ENCODE data around the gene RGL1.
A peak's percentile ranks its signal among the peaks of the same experiment; 100 is the strongest.
"Not testable (repeated sequence)": the region's sequence is repeated elsewhere in the genome, so short reads cannot be mapped to it uniquely, and the experiment has no call there.

RGL1 gene

DNA sequence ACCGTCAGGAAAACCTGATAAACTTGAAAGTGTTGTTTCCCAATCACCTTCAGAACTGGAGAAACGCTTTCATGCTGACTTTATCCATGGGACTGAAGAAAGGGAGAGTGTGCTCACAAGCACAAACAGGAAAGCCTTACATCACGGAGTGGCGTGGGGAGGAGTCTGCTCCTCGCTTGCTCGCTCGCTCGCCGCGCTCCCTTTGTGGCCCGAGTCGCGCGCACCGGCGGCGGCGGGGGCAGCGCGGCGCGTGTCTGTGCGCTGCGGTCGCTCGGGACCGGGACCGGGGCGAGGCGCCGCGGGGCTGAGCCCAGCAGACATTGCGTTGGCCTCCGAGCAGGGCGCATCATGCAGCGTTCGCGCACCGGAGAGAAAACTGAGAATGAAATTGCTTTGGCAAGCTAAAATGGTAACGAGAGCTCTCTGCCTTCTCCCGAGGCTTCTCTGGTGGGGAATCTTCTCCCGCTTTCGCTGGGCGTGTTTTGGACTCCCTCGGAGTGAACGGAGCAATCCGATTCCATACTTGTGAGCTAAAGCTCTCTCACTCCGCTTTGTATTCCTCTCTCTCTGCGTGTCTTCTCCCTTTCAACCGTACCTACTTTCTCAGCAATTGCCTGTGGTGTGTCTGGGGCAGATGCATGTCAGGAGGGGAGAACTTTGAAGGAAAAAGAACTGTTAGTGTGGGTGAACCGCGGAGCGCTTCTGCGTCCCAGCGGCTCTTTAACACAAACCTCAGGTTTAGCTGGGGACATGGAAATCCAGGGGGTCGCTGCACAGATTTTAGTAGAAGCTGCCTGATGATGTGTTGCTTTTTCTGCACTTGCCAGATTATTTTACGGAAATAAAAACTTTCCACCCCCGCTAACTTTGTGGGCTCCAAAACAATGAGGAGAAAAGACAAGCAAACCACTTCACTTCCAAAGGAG is at the start of gene RGL1:
Gene RGL1 (plus strand): TSS at position 205 of the 926 bp plus-strand sequence. CDS start 178 bp downstream, at position 383.
- no peaks in the 10 kb centered on the region for H3K27me3 ChIP-seq
- peak within 1 kb of the TSS; percentile 86 for H3K9ac ChIP-seq
- peak within 1 kb of the TSS; percentile 91 for H3K4me2 ChIP-seq
- peak within 1 kb of the TSS; percentile 83 for H3K27ac ChIP-seq
- H3K4me1 ChIP-seq, result peaks cover 49% of the 10 kb centered on the region
- peaks cover 27% of the 10 kb centered on the region for H3K36me3 ChIP-seq
- H3K4me3 ChIP-seq, result peak within 1 kb of the TSS; percentile 75
- peaks cover 7% of the 10 kb centered on the region; the same call in 1 of the 2 replicates for H4K20me1 ChIP-seq
- H3K9me3 ChIP-seq, result peaks cover 23% of the 10 kb centered on the region
- no peak for TF ChIP-seq Cebpa-rat (IDR thresholded peaks at IDR 0.05)

DNA sequence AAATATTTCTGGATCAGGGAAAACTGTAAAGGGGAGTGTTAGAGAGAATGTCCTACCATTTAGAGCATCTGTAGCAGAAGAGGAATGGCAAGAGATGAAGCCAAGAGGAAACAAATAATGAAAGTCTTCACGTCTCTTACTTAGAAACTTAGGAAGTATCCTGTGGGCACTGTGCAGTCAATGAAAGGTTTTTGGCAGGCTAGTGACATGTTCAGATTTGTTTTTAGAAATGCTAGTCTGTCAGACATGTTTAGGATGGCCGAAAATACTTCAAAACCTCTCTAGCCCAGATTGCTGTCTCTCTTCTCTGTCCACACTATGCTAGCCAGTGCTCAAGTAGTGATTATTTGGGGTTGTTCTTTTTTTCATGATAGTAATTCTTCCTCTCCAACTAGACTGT is 48.6 kb upstream of the RGL1 start:
- H3K36me3 ChIP-seq, result no peaks in the 10 kb centered on the region
- no peak overlapping the region for H3K9ac ChIP-seq
- no peaks in the 10 kb centered on the region for H3K27me3 ChIP-seq
- H3K4me1 ChIP-seq, result no peaks in the 10 kb centered on the region
- H3K4me3 ChIP-seq, result no peak overlapping the region
- no peak for TF ChIP-seq Cebpa-rat (IDR thresholded peaks at IDR 0.05)
- H4K20me1 ChIP-seq, result no peaks in the 10 kb centered on the region
- H3K27ac ChIP-seq, result no peak overlapping the region
- H3K9me3 ChIP-seq, result peaks cover 27% of the 10 kb centered on the region
- H3K4me2 ChIP-seq, result no peak overlapping the region

DNA sequence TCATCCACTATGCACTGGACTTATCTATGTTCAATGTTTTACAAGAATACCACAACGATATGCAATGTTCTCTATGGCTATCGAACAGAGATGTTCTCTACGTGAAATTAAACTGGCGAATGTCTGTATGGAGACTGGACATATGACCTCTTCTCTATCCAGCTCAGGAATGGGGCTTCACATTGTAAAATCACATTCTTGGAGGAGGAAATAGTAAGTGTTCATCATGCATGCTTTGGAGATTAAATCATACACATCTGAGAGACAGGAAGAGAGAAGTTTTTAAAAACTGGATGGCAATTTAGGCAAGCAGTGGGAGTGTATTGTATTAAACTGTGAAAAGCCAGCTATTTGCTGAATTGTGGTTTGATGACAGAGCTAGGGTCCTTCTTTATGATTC is 47.9 kb upstream of the RGL1 start:
- H3K4me2 ChIP-seq, result no peak overlapping the region
- H4K20me1 ChIP-seq, result no peaks in the 10 kb centered on the region
- H3K9me3 ChIP-seq, result peaks cover 24% of the 10 kb centered on the region; the same call in 1 of the 2 replicates
- H3K27ac ChIP-seq, result no peak overlapping the region
- H3K36me3 ChIP-seq, result no peaks in the 10 kb centered on the region
- no peak overlapping the region for H3K9ac ChIP-seq
- no peaks in the 10 kb centered on the region for H3K27me3 ChIP-seq
- no peak overlapping the region for H3K4me3 ChIP-seq
- H3K4me1 ChIP-seq, result no peaks in the 10 kb centered on the region
- no peak for TF ChIP-seq Cebpa-rat (IDR thresholded peaks at IDR 0.05)

DNA sequence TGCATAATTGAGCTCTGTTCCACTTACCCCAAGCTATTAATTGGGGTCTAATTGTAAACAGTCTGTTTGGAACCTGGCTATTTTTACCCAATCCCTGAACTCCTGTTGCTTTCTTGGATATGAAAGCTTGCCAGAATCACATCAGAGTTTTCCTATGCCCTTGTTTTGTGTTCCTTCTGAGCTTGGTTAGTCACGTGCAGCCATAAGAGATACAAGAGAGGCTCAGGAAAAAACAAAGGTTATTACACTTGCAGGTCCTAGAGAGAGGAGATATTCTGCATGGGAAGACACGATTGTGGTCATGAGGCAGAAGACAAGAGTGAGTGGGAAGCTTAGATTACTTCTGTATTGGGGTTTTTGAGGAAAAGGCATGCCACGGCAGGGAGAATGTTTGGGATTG is 46.0 kb upstream of the RGL1 start:
- TF ChIP-seq Cebpa-rat (IDR thresholded peaks at IDR 0.05), result no peak
- peaks cover 4% of the 10 kb centered on the region; the same call in 1 of the 2 replicates for H3K36me3 ChIP-seq
- H3K4me2 ChIP-seq, result no peak overlapping the region
- no peak overlapping the region for H3K4me3 ChIP-seq
- no peaks in the 10 kb centered on the region for H3K27me3 ChIP-seq
- no peaks in the 10 kb centered on the region for H4K20me1 ChIP-seq
- no peak overlapping the region for H3K9ac ChIP-seq
- no peaks in the 10 kb centered on the region for H3K4me1 ChIP-seq
- peaks cover 32% of the 10 kb centered on the region for H3K9me3 ChIP-seq
- no peak overlapping the region for H3K27ac ChIP-seq

DNA sequence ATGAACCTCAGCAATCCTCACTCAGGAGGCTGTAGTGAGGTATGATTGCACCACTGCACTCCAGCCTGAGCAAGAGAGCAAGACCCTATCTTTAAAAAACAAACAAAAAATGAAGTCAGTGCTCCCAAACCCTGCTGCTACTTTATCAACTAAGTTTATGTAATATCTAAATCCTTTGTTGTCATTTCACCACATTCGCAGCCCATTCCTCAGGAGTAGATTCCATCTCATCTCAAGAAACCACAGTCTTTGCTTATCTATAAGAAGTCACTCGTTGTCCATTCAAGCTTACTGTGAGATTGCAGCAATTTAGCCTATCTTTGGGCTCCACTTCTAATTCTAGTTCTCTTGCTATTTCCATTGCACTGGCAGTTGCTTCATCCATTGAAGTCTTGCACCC is 44.3 kb upstream of the RGL1 start:
- no peak for TF ChIP-seq Cebpa-rat (IDR thresholded peaks at IDR 0.05)
- H3K9me3 ChIP-seq, result peaks cover 47% of the 10 kb centered on the region
- H3K9ac ChIP-seq, result no peak overlapping the region

DNA sequence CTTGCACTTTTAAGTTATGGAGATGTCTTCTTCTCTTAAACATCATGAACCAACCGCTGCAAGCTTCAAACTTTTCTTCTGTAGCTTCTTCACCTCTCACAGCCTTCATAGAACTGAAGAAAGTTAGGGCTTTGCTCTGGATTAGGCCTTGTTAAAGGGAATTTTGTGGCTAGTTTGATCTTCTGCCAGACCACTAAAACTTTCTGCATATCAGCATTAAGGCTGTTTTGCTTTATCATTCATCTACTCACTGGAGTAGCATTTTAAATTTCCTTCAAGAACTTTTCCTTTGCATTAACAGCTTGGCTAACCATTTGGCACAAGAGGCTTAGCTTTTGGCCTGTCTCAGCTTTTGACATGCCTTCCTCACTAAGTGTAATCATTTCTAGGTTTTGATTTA is 43.0 kb upstream of the RGL1 start:
- Histone ChIP-seq H3K27ac (no peak overlapping the region), H3K9ac (no peak overlapping the region), H3K4me2 (no peak overlapping the region), H3K36me3 (peaks cover 15% of the 10 kb centered on the region; the same call in 1 of the 2 replicates), H3K4me1 (no peaks in the 10 kb centered on the region), H3K27me3 (no peaks in the 10 kb centered on the region), H3K9me3 (peaks cover 47% of the 10 kb centered on the region), H4K20me1 (no peaks in the 10 kb centered on the region), H3K4me3 (no peak overlapping the region)
- no peak for TF ChIP-seq Cebpa-rat (IDR thresholded peaks at IDR 0.05)

More for the DNA sequence above, 44.3 kb upstream of the RGL1 start:
- no peak overlapping the region for H3K4me2 ChIP-seq
- no peaks in the 10 kb centered on the region for H3K27me3 ChIP-seq
- H3K36me3 ChIP-seq, result peaks cover 15% of the 10 kb centered on the region; the same call in 1 of the 2 replicates
- H4K20me1 ChIP-seq, result no peaks in the 10 kb centered on the region
- no peaks in the 10 kb centered on the region for H3K4me1 ChIP-seq
- H3K27ac ChIP-seq, result no peak overlapping the region
- no peak overlapping the region for H3K4me3 ChIP-seq

DNA sequence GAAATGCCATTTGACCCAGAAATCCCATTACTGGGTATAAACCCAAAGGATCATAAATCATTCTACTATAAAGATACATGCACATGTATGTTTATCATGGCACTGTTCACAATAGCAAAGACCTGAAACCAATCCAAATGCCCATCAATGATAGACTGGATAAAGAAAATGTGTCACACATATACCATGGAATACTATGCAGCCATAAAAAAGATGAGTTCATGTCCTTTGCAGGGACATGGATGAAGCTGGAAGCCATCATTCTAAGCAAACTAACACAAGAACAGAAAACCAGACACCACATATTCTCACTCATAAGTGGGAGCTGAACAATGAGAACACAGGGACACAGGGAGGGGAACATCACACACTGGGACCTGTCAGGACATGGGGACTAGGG is 42.1 kb upstream of the RGL1 start:
- not testable (repeated sequence) for H3K4me2 ChIP-seq, H3K27ac ChIP-seq, H3K4me1 ChIP-seq, H4K20me1 ChIP-seq, H3K9ac ChIP-seq, H3K4me3 ChIP-seq, H3K27me3 ChIP-seq
- Histone ChIP-seq H3K36me3 (peaks cover 15% of the 10 kb centered on the region; the same call in 1 of the 2 replicates), H3K9me3 (peaks cover 47% of the 10 kb centered on the region)

DNA sequence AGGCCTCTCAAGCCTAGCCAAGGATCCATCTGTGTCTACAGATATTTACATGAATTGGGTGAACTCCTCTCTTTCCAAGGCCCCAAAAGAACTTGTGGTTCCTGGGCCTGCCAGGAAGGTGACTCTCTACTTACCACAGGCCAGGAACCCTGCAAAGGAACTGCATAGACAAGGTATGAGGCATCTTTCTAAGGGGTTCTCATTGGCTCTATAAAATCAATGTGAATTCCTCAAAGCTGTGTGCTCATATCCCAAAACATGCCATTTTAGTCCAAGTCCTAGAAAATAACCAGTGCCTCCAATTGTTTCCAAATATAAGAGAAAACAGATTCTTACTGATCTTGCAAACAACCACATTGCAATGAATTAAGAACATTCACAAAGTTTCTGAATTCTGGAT is 39.9 kb upstream of the RGL1 start:
- Histone ChIP-seq H4K20me1 (no peaks in the 10 kb centered on the region), H3K4me1 (no peaks in the 10 kb centered on the region), H3K27ac (no peak overlapping the region), H3K4me2 (no peak overlapping the region), H3K27me3 (no peaks in the 10 kb centered on the region), H3K36me3 (peaks cover 18% of the 10 kb centered on the region; the same call in 1 of the 2 replicates), H3K9ac (no peak overlapping the region), H3K9me3 (peaks cover 54% of the 10 kb centered on the region), H3K4me3 (no peak overlapping the region)
- TF ChIP-seq Cebpa-rat (IDR thresholded peaks at IDR 0.05), result no peak

DNA sequence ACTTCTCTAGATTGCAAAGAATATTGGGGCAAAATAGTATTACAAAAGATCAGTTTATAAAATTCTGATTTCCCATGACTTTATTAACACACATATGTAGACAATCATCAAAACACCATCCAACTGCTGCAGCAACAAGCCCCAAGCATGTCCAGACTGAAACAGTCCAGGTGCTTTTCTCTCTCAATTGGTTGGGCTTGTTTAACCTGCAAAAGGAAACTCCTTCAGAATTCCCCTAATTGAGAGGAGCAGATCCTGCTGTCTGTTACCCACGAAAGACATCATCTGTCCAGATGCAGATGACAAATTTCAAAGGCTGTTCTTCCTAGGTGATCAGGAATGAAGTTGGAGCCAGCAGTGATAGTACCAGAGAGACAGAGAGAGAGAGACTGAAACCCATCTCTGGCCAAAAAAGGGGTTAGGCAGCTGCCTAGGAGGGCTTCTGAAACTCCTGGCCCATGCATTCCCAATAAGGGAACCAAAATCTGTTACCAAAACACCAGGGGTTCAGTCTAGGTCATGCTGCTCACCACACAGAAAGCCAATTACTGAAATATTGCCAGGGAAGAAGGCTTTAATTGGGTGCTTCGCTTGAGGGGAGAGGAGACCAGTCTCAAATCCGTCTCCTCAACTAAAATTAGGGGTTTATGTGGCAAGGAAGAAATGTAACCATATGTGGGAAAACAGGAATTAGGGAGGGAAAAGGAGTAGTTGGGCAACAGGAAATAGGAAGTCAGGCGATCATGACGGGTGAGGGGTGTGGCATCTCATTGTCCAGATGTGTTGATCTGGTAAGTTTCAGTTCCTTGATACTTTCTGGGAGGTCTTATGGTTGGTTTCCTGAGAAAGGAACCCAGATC is 34.7 kb upstream of the RGL1 start:
- Histone ChIP-seq H3K27ac (peak overlapping the region; percentile 32; the same call in 1 of the 2 replicates), H3K4me2 (no peak overlapping the region; the same call in 1 of the 2 replicates), H3K9ac (no peak overlapping the region), H3K4me3 (0 out of 2 replicates have a peak overlapping the region, but pooled peaks have one; percentile 13), H3K36me3 (peaks cover 15% of the 10 kb centered on the region), H3K9me3 (peaks cover 62% of the 10 kb centered on the region), H4K20me1 (no peaks in the 10 kb centered on the region), H3K4me1 (peaks cover 7% of the 10 kb centered on the region; the same call in 1 of the 2 replicates), H3K27me3 (no peaks in the 10 kb centered on the region)
- TF ChIP-seq Cebpa-rat (IDR thresholded peaks at IDR 0.05), result no peak

Measured in BLaER1 (cell line).